ENCODE data around the gene DNM1L.
A peak's percentile ranks its signal among the peaks of the same experiment; 100 is the strongest.

Gene DNM1L

DNA sequence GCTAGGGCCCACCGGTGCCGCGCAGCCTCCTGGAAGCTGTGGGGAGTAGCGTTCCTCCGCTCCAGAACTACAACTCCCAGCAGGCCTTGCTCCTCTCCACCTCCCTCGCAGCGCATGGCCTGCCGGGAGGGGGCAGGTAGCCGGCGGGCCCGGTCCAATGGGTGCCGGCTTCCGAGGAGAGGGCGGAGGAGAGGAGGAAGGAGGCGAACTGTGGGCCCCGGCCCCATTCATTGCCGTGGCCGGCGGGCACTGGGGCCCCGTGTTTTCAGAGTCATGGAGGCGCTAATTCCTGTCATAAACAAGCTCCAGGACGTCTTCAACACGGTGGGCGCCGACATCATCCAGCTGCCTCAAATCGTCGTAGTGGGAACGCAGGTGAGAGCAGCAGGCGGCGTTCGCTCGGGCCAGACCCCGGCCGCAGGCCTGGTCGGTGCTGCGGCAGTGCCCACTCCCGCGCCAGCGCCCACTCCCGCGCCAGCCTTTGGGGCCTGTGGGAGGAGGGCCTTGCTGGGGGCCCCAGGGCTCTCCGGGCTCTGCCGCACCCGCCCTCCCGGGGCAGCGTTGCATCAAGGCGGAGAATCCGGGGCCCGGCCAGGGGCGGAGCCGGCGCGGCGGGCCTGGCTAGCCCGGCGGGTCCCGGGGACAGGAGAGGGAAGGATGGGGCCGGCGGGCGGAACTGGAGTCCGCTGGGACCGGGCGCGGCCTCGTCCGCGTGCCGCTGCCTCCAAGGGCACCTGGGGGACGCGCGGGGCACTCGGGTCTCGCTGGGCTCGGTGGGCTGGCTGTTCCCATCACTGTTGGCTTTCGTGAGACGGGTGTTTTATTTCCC lies at the start of gene DNM1L:
Gene DNM1L (plus strand): TSS at position 211 of the 829 bp plus-strand sequence. CDS start 63 bp downstream, at position 274.
- peak; percentile 89 to 91 for DNase-seq

DNA sequence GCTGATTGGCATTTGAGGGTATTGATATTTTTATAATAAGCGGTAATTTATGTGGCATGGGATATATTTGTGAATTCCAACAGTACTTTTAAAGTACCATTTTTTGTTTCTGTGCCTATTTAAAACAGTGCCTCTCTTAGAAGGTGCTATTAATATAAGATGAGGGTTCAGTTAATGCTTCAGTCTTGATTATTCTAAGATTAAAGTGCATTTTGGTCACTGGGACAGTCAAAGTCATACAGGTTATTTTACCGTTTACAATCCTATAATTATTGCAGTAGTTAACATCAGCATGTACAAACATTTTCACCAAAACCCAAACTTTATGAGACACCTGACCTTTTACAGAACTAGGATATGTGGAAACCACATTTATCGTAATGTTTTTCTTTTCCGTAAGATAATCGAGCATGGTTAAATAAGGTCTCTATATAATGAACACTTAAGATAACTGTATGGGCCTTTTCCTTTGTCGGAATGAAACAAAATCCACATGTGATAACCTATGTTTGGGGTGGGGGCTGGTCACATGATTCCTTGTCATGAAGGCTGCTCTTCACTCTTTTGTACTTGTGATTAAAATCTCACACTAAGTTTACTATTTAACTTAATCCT lies 37.7 kb upstream of the DNM1L start:
- no peak for DNase-seq

DNA sequence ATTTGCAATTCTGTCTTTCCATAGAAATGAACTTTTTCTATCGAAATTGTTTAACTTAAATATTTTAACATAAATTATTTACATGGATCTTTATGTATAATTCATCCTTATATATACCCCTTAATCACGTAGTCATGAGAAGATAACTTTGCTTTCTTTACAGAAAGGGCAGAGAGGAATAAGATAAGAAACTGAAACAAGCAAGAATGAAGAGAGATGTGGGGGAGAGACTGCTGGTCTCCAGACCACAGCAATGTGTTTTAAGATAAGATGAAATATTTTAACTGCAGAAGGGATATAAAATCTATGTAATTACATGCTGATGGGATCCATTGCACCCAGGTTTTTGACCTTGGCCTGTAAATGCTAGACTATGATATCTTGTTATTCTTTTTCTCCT lies 34.7 kb upstream of the DNM1L start:
- DNase-seq = no peak

DNA sequence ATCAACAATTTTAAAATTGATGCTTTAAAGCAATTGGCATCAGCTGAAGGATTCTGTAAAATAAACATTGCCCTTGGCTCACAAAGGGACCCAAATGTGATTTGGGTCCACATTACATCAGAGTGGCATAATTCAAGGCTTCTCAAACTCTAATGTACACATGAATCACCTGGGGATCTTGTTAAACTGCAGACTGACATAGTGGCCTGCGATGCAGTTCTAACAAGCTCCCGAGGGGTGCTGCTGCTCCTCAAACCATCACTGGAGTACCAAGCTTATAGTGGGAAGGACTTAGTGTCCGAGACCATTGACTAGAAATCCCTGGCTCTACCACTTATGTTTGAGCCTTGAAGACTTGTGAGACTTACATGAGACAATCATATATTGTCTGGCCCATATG lies 31.8 kb upstream of the DNM1L start:
- no peak for DNase-seq

DNA sequence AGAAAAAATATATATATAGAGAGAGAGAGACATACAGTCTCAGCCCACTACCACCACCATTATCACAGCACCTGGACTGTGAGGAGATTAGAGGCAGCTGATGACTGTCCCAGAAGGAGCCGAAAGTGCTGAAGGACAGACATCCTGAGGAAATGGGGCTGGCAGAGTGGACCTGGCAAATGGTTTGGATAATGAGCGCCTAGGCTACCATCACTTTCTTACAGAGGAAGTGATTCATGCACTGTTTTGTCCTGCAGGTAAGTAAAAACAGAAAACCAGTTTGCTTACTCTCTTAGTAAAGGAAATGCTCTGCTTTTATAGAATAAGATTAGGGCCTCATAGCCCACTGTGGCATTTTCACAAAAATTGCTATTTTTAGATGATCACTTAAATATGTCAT lies 28.6 kb upstream of the DNM1L start:
- DNase-seq = no peak

DNA sequence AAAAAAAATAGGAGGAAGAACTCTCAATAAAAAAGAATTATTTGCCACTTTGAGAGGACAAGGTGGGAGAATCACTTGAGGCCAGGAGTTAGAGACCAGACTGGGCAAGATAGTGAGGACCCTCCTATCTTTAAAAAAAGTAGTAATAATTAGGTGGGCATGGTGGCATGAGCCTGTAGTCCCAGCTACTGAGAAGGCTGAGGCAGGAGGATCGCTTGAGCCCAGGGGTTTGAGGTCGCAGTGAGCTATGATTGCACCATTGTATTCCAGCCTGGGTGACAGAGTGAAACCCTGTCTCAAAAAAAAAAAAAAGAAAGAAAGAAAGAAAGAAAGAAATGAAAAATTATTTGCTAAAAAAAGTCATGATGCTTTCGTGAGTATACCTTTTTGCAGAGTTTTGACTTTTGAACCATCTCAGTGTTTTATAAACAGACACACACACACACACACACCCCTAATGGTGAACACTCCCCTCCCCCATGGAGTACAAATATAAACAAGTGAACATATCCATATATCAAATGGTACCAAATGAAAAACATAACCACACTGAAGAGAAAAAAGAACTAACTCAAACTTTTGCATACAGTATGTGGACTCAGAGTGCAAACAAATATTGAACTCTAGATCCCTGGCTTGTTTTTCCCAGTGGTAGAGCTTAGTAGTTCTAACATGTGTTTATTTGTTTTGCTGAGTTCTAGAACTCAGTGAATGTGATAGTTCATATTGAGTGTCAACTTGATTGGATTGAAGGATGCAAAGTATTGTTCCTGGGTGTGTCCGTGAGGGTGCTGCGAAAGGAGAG lies 27.7 kb upstream of the DNM1L start:
- no peak for DNase-seq

DNA sequence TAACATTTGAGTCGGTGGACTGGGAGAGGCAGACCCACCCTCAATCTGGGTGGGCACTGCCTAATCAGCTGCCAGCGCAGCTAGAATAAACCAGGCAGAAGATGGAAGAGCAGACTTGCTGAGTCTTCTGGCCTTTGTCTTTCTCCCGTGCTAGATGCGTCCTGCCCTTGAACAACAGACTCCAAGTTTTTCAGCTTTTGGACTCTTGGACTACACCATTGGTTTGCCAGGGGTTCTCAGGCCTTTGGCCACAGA lies 27.2 kb upstream of the DNM1L start:
- no peak for DNase-seq

DNA sequence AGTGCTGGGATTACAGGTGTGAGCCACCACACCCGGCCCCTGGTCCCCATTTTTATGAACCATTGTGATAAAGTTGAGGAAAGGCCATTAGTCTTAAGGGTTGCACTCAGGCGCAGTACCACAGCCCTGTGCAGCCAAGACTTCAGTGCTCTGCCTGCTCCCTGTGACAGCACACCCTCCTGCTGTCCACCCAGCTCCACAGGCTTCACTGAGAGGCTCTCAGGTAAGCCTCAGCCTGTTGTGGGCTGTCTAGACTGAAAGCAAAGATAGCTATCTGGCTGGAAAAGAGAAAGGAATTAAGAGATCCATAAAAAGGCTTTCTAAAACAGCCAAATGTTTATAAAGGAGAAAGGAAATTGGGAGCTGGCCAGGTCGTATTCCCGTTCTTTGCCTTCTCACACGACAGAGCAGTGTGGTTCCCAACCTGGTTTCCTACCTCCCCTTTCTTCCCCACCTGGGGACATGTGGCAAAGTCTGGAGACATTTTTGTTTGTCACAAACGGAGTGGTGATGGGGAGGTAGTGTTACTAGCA lies 19.1 kb upstream of the DNM1L start:
- no peak for DNase-seq

DNA sequence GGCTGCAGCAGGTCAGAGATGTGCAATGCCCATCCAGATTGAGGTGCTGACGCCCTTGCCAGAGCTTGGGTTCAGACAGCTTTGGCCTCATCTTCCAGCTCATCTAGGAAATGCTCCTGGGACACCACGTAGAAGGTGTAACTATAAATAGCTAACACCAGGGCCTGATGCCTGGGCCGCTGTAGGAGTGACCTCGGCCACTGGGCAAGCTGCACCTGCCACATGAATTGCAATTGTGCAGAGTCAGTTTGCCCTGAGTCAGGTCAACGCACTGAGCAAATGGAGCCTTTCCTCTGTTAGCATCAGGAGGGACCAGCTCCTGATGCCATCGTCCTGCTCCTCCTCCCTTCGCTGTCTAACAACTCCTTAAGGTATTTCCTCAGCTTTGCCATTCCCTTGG lies 17.4 kb upstream of the DNM1L start:
- no peak for DNase-seq

DNA sequence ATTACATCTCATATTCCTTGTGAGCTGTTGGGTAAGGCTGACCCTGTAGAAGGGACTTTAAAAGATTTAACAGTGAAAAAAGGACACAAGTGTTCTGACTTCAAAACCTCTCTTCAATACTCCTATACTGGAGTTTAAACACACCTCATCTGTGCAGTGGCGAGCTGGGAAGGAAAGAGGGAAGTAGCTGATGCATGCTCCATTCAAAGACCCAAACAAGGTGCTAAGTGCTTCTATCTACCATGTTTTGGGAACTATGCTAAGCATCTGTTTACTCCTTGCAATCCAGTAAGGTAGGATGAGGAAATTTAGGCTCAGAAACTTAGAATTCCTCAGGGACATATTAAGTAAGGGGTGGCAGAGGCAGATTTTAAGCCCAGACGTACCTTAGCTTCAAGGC lies 16.4 kb upstream of the DNM1L start:
- no peak for DNase-seq

DNA sequence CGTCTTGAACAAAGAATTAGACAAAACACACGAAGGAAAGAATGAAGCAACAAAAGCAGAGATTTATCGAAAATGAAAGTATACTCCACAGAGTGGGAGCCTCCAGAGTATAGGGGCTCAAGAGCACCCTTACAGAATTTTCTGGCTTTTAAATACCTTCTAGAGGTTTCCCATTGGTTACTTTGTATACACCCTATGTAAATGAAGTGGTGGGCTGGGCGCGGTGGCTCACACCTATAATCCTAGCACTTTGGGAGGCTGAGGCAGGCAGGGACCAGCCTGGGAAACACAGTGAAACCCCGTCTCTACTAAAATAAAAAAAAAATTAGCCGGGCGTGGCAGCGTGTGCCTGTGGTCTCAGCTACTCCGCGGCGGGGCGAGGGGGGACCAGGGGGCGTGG lies 13.1 kb upstream of the DNM1L start:
- DNase-seq = no peak

DNA sequence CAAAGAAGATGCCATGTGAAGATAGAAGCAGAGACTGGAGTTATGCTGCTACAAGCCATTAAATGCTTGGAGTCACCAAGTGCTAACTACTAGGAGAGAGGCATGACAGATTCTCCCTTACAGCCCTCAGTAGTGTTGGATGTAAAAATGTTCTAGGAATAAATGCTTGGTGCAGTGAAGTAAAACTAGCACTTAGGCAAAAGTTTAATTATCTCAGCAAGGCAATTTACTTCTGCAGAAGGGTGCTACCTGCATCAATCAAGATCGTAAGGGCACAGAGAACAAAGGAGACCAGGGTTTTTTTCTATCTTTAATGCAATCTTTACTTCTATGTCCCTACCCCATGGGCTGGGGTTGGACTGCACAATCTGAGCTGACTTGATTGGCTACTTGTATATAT lies 9.5 kb upstream of the DNM1L start:
- DNase-seq = no peak

DNA sequence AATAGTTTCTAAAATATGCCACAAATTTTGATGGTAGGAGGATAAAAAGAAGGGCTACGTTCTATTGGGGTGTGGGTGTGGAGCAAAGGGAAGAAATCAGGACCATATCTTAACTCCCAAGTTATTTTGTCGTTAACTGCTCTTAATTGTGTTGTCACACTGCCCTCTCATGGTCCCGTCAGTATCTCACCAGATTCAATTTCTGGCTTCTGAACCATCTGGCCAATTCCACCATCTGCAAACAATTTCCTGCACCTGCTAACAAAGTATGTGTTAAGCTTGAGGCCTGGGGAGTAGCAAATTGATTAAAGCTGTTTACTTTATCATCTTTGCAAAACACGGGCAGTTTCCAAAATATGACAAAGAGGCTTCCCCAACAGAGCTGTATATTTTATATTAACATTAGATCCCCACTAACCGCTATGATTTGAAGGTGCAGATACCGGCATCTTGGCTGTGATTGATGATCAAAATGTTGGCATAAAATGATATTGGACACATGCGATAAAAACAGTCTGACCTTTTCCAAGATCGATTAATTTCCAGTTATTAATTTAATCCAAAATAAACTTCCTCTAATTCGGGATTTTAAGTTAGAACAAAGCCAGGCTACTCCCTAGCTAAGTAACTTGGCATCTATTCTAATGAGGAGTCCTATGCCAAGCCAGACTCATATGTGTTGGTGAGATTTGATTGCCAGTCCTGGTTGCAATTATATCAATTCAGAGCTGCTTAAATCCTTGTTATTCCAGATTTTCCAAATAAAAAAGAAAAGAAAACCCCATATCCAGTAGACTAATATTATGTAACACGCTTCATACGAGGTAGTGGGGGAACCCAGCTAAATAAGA lies 6.9 kb upstream of the DNM1L start:
- DNase-seq = no peak

DNA sequence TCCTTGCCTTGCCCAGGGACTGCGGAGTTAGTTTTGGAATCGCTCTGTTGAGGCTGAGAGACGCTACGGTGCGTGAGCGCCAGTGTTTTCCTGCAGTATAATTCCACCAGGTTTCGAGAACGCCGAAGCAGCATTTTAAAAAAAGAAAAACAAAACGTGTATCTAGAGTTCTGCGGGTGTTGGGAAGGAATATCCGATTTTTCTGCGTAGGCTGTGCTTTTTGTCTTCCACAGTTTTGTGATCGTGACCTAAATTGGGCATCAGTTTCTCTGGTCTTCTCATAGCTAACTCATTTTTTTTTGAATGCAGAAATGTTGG lies 778 bp downstream of the DNM1L start:
- no peak for DNase-seq

DNA sequence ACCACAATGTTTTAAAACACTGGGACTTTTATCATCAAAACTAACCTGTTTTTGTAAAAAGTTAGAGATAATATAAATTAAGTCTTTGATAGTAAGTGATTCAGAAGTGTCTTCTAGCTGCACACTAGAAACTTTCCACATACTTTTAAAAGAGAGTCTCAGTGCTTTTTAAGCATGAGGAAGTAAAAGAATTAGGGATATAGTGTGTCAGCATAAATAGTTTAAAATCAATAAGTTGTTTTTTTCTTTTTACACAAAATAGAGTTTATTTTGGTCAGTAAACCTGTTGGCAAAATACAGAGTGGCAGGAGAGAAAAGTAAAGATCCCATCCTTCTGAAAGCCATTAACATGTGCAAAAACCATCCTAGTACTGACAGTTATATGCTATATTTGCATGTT lies 1.7 kb downstream of the DNM1L start:
- no peak for DNase-seq

DNA sequence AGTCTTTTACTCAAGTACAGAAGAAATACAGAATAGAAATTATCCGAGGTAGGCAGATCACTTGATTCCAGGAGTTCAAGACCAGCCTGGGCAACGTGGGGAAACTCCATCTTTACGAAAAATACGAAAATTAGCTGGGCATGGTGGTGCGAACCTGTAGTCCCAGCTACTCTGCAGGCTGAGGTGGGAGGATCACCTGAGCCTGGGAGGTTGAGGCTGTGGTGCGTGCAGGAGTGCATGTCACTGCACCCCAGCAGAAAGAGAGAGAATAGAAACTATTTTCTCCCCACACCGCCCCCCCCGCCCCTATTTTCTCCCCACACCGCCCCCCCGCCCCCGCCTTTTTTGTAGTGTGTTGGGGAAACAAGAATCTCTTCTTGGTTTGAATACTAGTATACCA lies 2.2 kb downstream of the DNM1L start:
- no peak for DNase-seq

DNA sequence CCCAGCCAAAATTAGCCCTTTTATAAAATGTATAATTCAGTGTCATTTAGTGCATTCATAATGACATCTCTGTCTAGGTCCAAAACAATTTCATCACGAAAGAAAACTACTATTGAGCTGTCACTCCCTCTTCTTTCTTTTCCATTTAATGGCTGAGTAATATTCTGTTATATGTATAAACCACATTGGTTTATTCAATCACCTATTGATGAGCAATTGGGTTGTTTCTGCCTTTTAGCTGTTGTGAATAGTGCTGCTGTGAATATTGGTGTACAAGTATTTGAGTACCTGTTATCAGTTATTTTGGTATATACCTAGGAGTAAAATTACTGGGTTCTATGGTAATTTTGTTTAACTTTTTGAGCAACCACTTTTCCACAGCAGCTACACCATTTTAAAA lies 7.2 kb downstream of the DNM1L start:
- no peak for DNase-seq

DNA sequence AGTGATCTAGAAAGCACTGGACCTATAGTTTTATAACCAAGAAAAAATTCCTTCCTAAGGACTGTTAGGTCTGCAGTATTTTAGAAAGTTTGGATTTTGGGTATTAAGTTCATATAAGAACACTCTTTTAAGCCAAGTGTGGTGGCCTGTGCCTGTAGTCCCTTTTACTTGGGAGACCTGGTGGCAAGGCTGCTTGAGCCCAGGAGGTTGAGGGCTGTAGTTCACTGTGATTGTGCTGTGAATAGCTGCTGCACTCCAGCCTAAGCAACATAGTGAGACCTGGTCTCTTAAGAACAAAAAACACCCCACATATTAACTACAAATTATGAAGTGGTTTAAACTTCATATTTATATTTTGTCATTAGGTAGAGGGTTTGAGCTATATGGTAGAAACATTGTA lies 9.7 kb downstream of the DNM1L start:
- no peak for DNase-seq

DNA sequence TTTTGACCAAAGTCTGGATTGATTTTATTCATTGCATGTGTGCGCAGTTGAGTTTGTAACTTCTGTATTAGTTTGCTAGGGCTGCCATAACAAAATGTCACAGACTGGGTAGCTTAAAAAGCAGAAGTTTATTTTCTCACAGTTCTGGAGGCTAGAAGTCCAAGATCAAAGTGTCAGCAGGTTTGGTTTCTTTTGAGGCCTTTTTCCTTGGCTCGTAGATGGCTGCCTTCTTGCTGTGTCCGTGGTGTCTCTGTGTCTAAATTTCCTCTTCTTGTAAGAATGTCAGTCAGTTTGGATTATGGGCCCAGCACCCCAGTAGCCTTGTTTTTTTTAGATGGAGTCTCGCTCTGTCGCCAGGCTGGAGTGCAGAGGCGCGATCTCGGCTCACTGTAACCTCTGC lies 11.8 kb downstream of the DNM1L start:
- no peak for DNase-seq

DNA sequence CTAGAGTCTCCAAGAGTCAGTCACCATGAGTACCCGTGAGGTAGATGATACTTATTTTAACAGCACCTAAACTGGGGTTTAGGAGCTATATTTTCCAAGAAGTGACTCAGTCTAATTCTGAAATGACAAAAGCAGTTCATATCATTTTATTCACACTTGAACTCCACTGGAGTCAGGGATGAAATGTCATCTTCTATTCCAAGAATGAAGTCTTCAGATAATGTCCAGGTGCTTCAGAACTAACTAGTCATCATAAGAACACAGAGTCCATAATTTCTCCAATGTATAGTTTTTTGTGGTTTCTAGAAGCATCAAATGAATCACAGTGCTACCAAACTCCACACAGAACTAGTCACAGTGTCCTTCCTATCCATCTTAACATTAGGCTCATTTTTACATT lies 13.3 kb downstream of the DNM1L start:
- DNase-seq = no peak

DNA sequence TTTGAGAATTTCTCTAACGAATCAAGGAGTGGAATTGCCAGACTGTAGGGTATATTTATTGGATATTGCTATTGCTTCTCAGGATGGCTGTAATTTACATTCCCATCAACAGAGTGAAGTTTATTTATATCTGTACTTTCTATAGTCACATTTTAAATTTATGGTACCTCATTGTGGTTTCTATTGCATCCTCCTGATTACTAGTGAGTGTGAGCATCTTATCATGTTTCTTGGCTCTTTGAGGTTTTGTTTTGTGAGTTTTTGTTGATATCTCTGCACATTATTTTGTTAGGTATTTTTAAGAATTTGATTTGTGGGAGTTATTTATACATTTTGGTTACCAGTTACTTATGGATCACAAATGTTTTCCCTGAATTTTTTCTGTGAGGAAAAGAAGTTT lies 13.9 kb downstream of the DNM1L start:
- no peak for DNase-seq

DNA sequence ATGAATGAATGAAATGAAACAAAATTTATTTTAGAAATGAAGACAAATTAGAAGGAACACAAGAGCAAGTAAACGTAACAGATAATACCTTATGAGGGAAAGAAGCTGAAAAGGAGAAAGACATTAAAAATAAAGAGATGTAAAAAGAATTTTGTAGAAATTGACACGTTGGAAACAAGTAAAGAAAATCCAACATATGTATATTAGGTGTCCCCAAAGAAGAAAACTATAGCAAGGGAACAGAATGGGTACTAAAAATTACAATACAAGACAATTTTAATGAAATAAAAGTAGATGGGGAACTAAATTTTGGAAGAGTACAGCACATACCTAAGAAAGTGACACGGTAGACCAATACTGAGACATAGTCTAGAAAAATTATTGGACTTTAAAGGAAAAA lies 16.7 kb downstream of the DNM1L start:
- DNase-seq = no peak

DNA sequence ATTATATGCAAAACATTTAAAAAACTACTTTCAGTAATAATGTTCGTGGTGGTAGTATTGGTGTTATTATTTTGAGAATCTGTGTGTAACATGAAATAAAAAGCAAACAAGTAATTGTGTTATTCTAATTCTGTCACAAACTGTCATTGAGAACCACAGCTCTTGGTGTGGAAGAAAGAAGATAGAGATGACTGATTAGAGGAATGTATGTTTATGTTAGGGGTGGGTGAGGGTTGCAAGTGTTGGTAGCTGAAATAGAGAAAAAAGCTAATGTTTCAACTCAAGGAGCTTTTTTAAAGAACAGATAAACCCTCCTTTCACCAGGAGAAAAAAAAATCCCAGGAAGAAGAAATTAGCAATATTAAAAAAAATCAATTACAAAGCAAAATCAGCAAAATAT lies 18.3 kb downstream of the DNM1L start:
- DNase-seq = no peak
